ENCODE data around the gene SCAF11.

DNA sequence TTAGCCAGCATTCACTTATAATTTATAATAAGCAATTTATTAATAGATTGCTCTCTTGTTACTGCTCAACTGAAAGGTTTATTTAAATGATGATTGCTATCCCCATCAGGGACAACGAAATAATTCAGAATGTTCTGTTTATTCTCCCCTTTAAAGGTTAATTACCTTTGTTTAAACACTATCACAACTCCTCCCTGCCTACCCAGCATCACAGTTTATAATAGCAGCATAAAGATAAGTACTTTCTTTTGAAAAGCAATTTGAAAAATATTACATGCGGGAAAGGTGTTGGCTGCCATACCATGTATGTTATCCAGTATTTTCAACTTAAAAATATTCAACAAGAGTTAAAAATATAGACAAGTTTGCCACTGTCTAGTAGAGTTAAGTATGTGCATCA lies 30.6 kb downstream of the SCAF11 start:
- TF ChIP-seq, protein P1, sequence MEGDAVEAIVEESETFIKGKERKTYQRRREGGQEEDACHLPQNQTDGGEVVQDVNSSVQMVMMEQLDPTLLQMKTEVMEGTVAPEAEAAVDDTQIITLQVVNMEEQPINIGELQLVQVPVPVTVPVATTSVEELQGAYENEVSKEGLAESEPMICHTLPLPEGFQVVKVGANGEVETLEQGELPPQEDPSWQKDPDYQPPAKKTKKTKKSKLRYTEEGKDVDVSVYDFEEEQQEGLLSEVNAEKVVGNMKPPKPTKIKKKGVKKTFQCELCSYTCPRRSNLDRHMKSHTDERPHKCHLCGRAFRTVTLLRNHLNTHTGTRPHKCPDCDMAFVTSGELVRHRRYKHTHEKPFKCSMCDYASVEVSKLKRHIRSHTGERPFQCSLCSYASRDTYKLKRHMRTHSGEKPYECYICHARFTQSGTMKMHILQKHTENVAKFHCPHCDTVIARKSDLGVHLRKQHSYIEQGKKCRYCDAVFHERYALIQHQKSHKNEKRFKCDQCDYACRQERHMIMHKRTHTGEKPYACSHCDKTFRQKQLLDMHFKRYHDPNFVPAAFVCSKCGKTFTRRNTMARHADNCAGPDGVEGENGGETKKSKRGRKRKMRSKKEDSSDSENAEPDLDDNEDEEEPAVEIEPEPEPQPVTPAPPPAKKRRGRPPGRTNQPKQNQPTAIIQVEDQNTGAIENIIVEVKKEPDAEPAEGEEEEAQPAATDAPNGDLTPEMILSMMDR (IDR thresholded peaks at IDR 0.05 in 2 of 3, conservative IDR thresholded peaks at IDR 0.05 in 1 of 3; ENCODE audit: borderline replicate concordance in 1 of 3, insufficient read depth in 1 of 3, low read depth in 2 of 3, low read length in 2 of 3) = no peak
- TF ChIP-seq EGR1 (IDR thresholded peaks at IDR 0.05; ENCODE audit: low read depth) (no peak), POLR2AphosphoS5 (IDR thresholded peaks at IDR 0.05; ENCODE audit: low read depth, low read length) (no peak)

Measured in HCT116 (cell line).